ENCODE results near the gene XAB2.
"Not testable (repeated sequence)": the region's sequence is repeated elsewhere in the genome, so short reads cannot be mapped to it uniquely, and the experiment has no call there.

The XAB2 gene

GRCh38 chr19:7648265-7649014, 19.1 kb upstream of the XAB2 start:
- no peak for DNase-seq (ENCODE audit: low spot score)

- no peak for DNase-seq (ENCODE audit: low spot score)
These were observed 17.8 kb upstream of the XAB2 start for GRCh38 chr19:7647156-7647555.

GRCh38 chr19:7646426-7646700, 17.0 kb upstream of the XAB2 start:
- no peak for DNase-seq (ENCODE audit: low spot score)

GRCh38 chr19:7645656-7646425, 16.5 kb upstream of the XAB2 start:
- no peak for DNase-seq (ENCODE audit: low spot score)

- DNase-seq (ENCODE audit: low spot score), result no peak
These were observed 15.8 kb upstream of the XAB2 start for GRCh38 chr19:7645163-7645562.

- no peak for DNase-seq (ENCODE audit: low spot score)
These were observed 15.2 kb upstream of the XAB2 start for GRCh38 chr19:7644550-7644877.

- not testable (repeated sequence) for DNase-seq (ENCODE audit: low spot score)
These were observed 14.5 kb upstream of the XAB2 start for GRCh38 chr19:7643629-7644549.

- DNase-seq (ENCODE audit: low spot score), result no peak
These were observed 13.7 kb upstream of the XAB2 start for GRCh38 chr19:7643031-7643415.

GRCh38 chr19:7642295-7643030, 13.1 kb upstream of the XAB2 start:
- DNase-seq (ENCODE audit: low spot score), result no peak

GRCh38 chr19:7641290-7642276, 12.2 kb upstream of the XAB2 start:
- DNase-seq (ENCODE audit: low spot score), result no peak

GRCh38 chr19:7640803-7641202, 11.5 kb upstream of the XAB2 start:
- DNase-seq (ENCODE audit: low spot score), result no peak

GRCh38 chr19:7639863-7640348, 10.6 kb upstream of the XAB2 start:
- DNase-seq (ENCODE audit: low spot score), result no peak

GRCh38 chr19:7638802-7639465, 9.6 kb upstream of the XAB2 start:
- DNase-seq (ENCODE audit: low spot score), result no peak

GRCh38 chr19:7637374-7638256, 8.3 kb upstream of the XAB2 start:
- DNase-seq (ENCODE audit: low spot score), result no peak

GRCh38 chr19:7636691-7637373, 7.5 kb upstream of the XAB2 start, which contains the start of gene STXBP2:
Gene STXBP2, plus strand, starts transcription at chr19:7637110. Its CDS starts 40 bp downstream, at chr19:7637150.
- DNase-seq (ENCODE audit: low spot score), result no peak

- no peak for DNase-seq (ENCODE audit: low spot score)
These were observed 7.0 kb upstream of the XAB2 start for GRCh38 chr19:7636317-7636690.

GRCh38 chr19:7635670-7636069, 6.3 kb upstream of the XAB2 start:
- DNase-seq (ENCODE audit: low spot score), result no peak

- no peak for DNase-seq (ENCODE audit: low spot score)
These were observed 4.4 kb upstream of the XAB2 start, which contains the start of gene PCP2 for GRCh38 chr19:7633698-7634097. Gene PCP2, minus strand, starts transcription at chr19:7633719. Its CDS starts 262 bp downstream, at chr19:7633457.
